Panc1 (cell line): ENCODE results near the gene SLC25A10. TPM values are rescaled to one million over a fixed set of nuclear protein-coding genes. Genes with fewer than 3 reads are reported as not detected.

Experiments used
- ATAC-seq: fragments of 200-7000 bp; cut with Tn5 transposase; 2 replicates; pipeline ENCODE4 v1.9.1; 2020; ENCODE audit warnings: mild to moderate bottlenecking, moderate library complexity
- BruUV-seq: library from RNA; stranded (reverse); fragments of 400-500 nt; replicated peaks from 2 replicates; lab custom pipeline; 2021; lab: Mats Ljungman, UMichigan
- CTCF ChIA-PET: fragments of 300-600 bp; sonication (Branson Sonifier 250); formaldehyde crosslinking; loops from one replicate; lab custom pipeline; 2022; ENCODE audit warnings: antibody characterized with exemption; lab: Charles Lee
- POLR2A ChIA-PET: fragments of 300-600 bp; sonication (Branson Sonifier 250); formaldehyde crosslinking; loops from one replicate; lab custom pipeline; 2022; ENCODE audit warnings: antibody characterized with exemption; lab: Charles Lee
- DNase-seq: peaks from one replicate; pipeline ENCODE4 v3.0.0-alpha.2; 2010; ENCODE audit warnings: low read depth, low spot score
- H3K27ac ChIP-seq: 2 replicates; pipeline ENCODE4 v1.5.1; 2011; ENCODE audit warnings: mild to moderate bottlenecking, low read length, inconsistent platforms
- H3K27me3 ChIP-seq: fragments of 200-500 bp; sonication (Bioruptor generic); 2 replicates; pipeline ENCODE4 v1.6.0; 2014; ENCODE audit warnings: low read length, inconsistent platforms; ENCODE audit not compliant: control insufficient read depth, insufficient read depth
- H3K36me3 ChIP-seq: fragments of 200-500 bp; sonication (Bioruptor generic); 2 replicates; pipeline ENCODE4 v1.5.1; 2014; ENCODE audit warnings: inconsistent platforms, mild to moderate bottlenecking, low read length, moderate library complexity; ENCODE audit not compliant: control insufficient read depth, insufficient read depth
- H3K4me1 ChIP-seq: 2 replicates; pipeline ENCODE4 v1.5.1; 2011; ENCODE audit warnings: inconsistent platforms, mild to moderate bottlenecking, low read length, moderate library complexity; ENCODE audit not compliant: control insufficient read depth, insufficient read depth
- H3K4me3 ChIP-seq, 2 experiments: 2 replicates each; pipeline ENCODE4 v1.5.1; 2011 to 2012; ENCODE audit warnings: low read depth in 2 of 2, low read length in 2 of 2, mild to moderate bottlenecking in 2 of 2, inconsistent platforms in 1 of 2, moderate library complexity in 1 of 2
- H3K9me3 ChIP-seq: fragments of 200-500 bp; sonication (Bioruptor generic); 2 replicates; pipeline ENCODE4 v1.5.1; 2014; ENCODE audit warnings: low read depth, mild to moderate bottlenecking, inconsistent platforms, low read length, moderate library complexity; ENCODE audit not compliant: control insufficient read depth, insufficient read depth
- POLR2AphosphoS5 ChIP-seq: IDR thresholded peaks from 2 replicates; pipeline ENCODE4 v1.6.1; 2012; ENCODE audit warnings: mild to moderate bottlenecking, low read depth, low read length, moderate library complexity
- REST ChIP-seq, 2 experiments: IDR thresholded peaks; 2 replicates each; pipeline ENCODE4 v1.6.1; 2011 to 2012; ENCODE audit warnings: low read depth in 2 of 2, control low read depth in 1 of 2, low read length in 1 of 2, mild to moderate bottlenecking in 1 of 2, moderate library complexity in 1 of 2; ENCODE audit not compliant: insufficient read depth in 1 of 2
- SIN3A ChIP-seq: IDR thresholded peaks from 2 replicates; pipeline ENCODE4 v1.6.1; 2012; ENCODE audit warnings: low read depth, mild to moderate bottlenecking, low read length, moderate library complexity, borderline replicate concordance; ENCODE audit not compliant: insufficient read depth
- TCF7L2 ChIP-seq: IDR thresholded peaks from 2 replicates; pipeline ENCODE4 v1.6.1; 2011; ENCODE audit warnings: mild to moderate bottlenecking, low read depth, low read length, inconsistent platforms
- in situ Hi-C: cut with HindIII; loops from 2 replicates; pipeline ENCODE4 v1.10.0; 2016; ENCODE audit warnings: low sequenced_read_pairs, low pct_unique_long_range_greater_than_20kb
- intact Hi-C: fragments of 100-400 bp; cut with micrococcal nuclease; formaldehyde crosslinking; loops from one replicate; pipeline ENCODE4 v1.10.0; 2022; ENCODE audit not compliant: unreplicated experiment
- total RNA-seq: library from RNA; stranded (reverse); gene quantifications from one replicate; pipeline ENCODE4 v1.2.1, GENCODE V29; 2021; ENCODE audit not compliant: unreplicated experiment
- TF ChIP-seq, protein P1 (sequence below): fragments of 450-650 bp; IDR thresholded peaks from 2 replicates; pipeline ENCODE4 v1.5.1; 2017; ENCODE audit warnings: mild to moderate bottlenecking

SLC25A10 gene
- total RNA-seq, 1 experiment from 2014 or later, result 81.2 TPM

DNA sequence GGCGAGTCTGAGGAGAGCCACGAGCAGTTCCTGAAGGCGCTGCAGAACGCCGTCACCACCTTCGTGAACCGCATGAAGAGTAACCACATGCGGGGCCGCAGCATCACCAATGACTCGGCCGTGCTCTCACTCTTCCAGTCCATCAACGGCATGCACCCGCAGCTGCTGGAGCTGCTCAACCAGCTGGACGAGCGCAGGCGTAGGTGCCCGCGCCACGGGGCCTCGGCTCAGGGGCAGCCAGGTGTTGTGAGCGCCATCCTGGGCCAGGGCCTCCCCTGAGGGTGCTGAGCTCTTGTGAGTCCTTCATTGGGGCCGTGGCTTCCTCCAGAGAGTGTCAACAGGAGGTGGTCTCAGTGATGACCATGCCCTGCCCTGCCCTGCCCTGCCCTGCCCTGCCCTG, 16.3 kb upstream of the SLC25A10 start:
- intact Hi-C loops, result no loop called here
- Histone ChIP-seq H3K4me3 (no peak overlapping the region), H3K4me1 (peaks cover 2% of the 10 kb centered on the region), H3K36me3 (peaks cover 15% of the 10 kb centered on the region), H3K27me3 (no peaks in the 10 kb centered on the region), H3K27ac (no peak overlapping the region), H3K9me3 (no peaks in the 10 kb centered on the region)
- ATAC-seq (no peak), DNase-seq (no peak)
- ChIA-PET CTCF (no interaction called here), POLR2A (interaction anchor here (0.6 to 1.3 kb wide), 2 partner anchors 12 to 20 kb away, joined by 3 to 6 read pairs; partner anchors contain the start of gene ARL16)
- TF ChIP-seq REST (IDR thresholded peaks at IDR 0.05; ENCODE audit: insufficient read depth in 1 of 2, low read depth in 2 of 2, low read length in 1 of 2), result no peak
- TF ChIP-seq, protein P1, sequence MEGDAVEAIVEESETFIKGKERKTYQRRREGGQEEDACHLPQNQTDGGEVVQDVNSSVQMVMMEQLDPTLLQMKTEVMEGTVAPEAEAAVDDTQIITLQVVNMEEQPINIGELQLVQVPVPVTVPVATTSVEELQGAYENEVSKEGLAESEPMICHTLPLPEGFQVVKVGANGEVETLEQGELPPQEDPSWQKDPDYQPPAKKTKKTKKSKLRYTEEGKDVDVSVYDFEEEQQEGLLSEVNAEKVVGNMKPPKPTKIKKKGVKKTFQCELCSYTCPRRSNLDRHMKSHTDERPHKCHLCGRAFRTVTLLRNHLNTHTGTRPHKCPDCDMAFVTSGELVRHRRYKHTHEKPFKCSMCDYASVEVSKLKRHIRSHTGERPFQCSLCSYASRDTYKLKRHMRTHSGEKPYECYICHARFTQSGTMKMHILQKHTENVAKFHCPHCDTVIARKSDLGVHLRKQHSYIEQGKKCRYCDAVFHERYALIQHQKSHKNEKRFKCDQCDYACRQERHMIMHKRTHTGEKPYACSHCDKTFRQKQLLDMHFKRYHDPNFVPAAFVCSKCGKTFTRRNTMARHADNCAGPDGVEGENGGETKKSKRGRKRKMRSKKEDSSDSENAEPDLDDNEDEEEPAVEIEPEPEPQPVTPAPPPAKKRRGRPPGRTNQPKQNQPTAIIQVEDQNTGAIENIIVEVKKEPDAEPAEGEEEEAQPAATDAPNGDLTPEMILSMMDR, result no peak
- no peak for TF ChIP-seq TCF7L2
- TF ChIP-seq POLR2AphosphoS5, result no peak
- TF ChIP-seq SIN3A, result no peak
- in situ Hi-C loops, result no loop called here
- no TSS peak for BruUV-seq

DNA sequence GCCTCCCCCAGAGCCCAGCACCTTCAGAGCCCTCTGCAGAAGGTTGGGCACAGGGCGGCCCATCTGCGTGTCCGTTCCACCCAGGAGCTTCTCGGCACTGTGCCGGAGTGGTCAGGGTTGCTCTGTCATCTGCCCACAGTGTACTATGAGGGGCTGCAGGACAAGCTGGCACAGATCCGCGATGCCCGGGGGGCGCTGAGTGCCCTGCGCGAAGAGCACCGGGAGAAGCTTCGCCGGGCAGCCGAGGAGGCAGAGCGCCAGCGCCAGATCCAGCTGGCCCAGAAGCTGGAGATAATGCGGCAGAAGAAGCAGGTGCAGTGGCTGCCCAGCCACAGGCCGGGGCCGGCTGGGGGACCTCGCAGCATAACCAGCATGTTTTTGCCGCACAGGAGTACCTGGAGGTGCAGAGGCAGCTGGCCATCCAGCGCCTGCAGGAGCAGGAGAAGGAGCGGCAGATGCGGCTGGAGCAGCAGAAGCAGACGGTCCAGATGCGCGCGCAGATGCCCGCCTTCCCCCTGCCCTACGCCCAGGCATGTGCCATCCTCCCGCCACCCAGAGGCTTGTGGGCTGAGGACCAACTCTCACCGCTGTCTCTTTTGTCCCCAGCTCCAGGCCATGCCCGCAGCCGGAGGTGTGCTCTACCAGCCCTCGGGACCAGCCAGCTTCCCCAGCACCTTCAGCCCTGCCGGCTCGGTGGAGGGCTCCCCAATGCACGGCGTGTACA, 15.7 kb upstream of the SLC25A10 start:
- intact Hi-C loops, result no loop called here
- no peak for ATAC-seq
- POLR2A ChIA-PET, result interaction anchor here (0.6 to 1.3 kb wide), 2 partner anchors 13 to 21 kb away, joined by 3 to 6 read pairs; partner anchors contain the start of gene ARL16

More for the DNA sequence above, 15.7 kb upstream of the SLC25A10 start:
- no peaks in the 10 kb centered on the region for H3K27me3 ChIP-seq
- CTCF ChIA-PET, result no interaction called here
- H3K4me1 ChIP-seq, result peaks cover 8% of the 10 kb centered on the region
- peaks cover 15% of the 10 kb centered on the region for H3K36me3 ChIP-seq
- H3K9me3 ChIP-seq, result no peaks in the 10 kb centered on the region
- TF ChIP-seq POLR2AphosphoS5 (no peak), SIN3A (no peak), REST (IDR thresholded peaks at IDR 0.05; ENCODE audit: insufficient read depth in 1 of 2, low read depth in 2 of 2, low read length in 1 of 2) (no peak), TCF7L2 (no peak)
- TF ChIP-seq, protein P1, result no peak
- no peak for DNase-seq
- in situ Hi-C loops, result no loop called here
- no TSS peak for BruUV-seq
- no peak overlapping the region for H3K4me3 ChIP-seq
- H3K27ac ChIP-seq, result no peak overlapping the region
